ENCODE data around the gene C1orf159. TPM values are rescaled to one million over a fixed set of nuclear protein-coding genes. Genes with fewer than 3 reads are reported as not detected.

Gene C1orf159
- total and polyA plus RNA-seq, 9 of the 15 experiments (the other 6 are each of a cell fraction or from before 2014, with no cell fraction given): 0.28 to 54.9 (median 10.6) TPM

DNA sequence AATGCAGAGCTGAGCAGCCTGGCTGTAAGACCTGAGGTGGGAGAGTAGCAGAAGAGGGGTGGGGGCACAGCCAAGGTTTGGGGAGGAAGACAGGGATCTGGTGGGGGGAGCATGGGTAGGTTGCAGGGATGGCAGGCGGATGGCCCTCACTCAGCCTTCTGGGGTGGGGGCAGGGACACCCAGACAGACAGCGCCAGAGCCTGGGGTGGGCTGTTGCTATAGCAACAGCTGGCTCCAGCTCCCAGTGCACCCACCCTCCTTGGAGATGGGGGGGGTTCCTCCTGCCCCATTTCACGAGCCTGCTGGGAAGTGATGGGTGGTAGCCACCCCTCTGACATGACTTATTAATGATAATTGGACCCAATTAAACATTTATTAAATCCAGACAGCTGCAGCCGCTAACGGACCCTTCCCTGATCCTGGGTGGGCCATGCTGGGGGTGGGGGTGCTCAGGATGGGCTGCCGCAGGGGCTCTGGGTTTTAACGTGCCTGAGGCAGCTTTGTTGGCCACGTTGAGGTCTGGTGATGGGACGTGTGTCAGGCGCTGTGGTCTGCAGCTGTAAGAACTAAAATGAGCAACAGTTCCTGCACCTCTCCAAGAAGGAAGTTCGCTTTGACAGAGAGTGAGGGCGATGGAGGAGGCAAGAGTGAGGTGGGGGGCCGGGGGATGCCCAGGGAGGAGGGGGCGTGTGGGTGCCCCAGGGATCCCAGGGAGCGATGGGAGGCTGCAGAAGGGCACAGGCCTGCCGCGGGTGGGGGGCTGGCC is 76.6 kb downstream of the C1orf159 start:
- no peak overlapping the region for H2AFZ ChIP-seq (ENCODE audit: low read depth, low read length)
- H3K4me2 ChIP-seq (ENCODE audit: insufficient read depth, low read length): no peak overlapping the region
- H3K4me3 ChIP-seq: no peak overlapping the region
- no peaks in the 10 kb centered on the region for H3K9me1 ChIP-seq (ENCODE audit: control insufficient read depth, insufficient read depth, low read length)
- no peak for FAIRE-seq
- DNase-seq (ENCODE audit: extremely low read depth in 1 of 4, low spot score in 3 of 4): no peak
- ChIA-PET POLR2A (interaction anchor here (0.6 to 1.1 kb wide), 3 partner anchors 19 to 129 kb away, joined by 3 to 4 read pairs (median 4); no protein-coding TSS in a partner anchor), CTCF (ENCODE audit: low intra/inter-chr PET ratio) (no interaction called here)
- H3K27me3 ChIP-seq (ENCODE audit: control insufficient read depth in 2 of 2, insufficient read depth in 2 of 2, low read length in 2 of 2): no peaks in the 10 kb centered on the region
- H3K27ac ChIP-seq (ENCODE audit: extremely low read depth, low read depth, low read length): no peak overlapping the region
- no peak for ATAC-seq
- no peaks in the 10 kb centered on the region; the same call in 2 of the 3 replicates for H3K79me2 ChIP-seq (ENCODE audit: control insufficient read depth, insufficient read depth, low read length)
- 79% methylated on average over 10 of the region's 17 CpGs for WGBS (ENCODE audit: insufficient coverage, low coverage, missing lambda C conversion rate)
- peaks cover 8 to 89% of the 10 kb centered on the region in 2 experiments; a peak in 4 of 5 replicates for H3K4me1 ChIP-seq (replicated peaks in 1 of 2; ENCODE audit: control insufficient read depth in 2 of 2, insufficient read depth in 2 of 2, low read length in 2 of 2)
- peaks cover 22% of the 10 kb centered on the region for H4K20me1 ChIP-seq (replicated peaks; ENCODE audit: control insufficient read depth, insufficient read depth, low read length)
- TF ChIP-seq EWSR1 (IDR thresholded peaks at IDR 0.05; ENCODE audit: borderline replicate concordance, low read depth, partially characterized antibody) (no peak), NCOA6 (IDR thresholded peaks at IDR 0.05) (no peak), RFX1 (IDR thresholded peaks at IDR 0.05) (peak; percentile 80; the same call in 1 of the 2 replicates)
- TF ChIP-seq, protein P1, sequence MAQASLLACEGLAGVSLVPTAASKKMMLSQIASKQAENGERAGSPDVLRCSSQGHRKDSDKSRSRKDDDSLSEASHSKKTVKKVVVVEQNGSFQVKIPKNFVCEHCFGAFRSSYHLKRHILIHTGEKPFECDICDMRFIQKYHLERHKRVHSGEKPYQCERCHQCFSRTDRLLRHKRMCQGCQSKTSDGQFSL (CRISPR knock-in tag; IDR thresholded peaks at IDR 0.05): peak; percentile 76; the same call in 1 of the 2 replicates
- TF ChIP-seq, protein P1 (tag; IDR thresholded peaks at IDR 0.05): no peak
- TF ChIP-seq, protein P2, sequence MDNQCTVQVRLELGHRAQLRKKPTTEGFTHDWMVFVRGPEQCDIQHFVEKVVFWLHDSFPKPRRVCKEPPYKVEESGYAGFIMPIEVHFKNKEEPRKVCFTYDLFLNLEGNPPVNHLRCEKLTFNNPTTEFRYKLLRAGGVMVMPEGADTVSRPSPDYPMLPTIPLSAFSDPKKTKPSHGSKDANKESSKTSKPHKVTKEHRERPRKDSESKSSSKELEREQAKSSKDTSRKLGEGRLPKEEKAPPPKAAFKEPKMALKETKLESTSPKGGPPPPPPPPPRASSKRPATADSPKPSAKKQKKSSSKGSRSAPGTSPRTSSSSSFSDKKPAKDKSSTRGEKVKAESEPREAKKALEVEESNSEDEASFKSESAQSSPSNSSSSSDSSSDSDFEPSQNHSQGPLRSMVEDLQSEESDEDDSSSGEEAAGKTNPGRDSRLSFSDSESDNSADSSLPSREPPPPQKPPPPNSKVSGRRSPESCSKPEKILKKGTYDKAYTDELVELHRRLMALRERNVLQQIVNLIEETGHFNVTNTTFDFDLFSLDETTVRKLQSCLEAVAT (IDR thresholded peaks at IDR 0.05): no peak
- BruUV-seq (replicated peaks): no TSS peak
- no peaks in the 10 kb centered on the region for H3K9me3 ChIP-seq (replicated peaks; ENCODE audit: control insufficient read depth, insufficient read depth, low read depth, low read length)
- no peak overlapping the region for H3K9ac ChIP-seq (ENCODE audit: insufficient read depth in 1 of 2, low read depth in 2 of 2, low read length in 2 of 2)
- in situ Hi-C loops (cut with MboI) (no loop called here), intact Hi-C loops (cut with micrococcal nuclease) (no loop called here)
- peaks cover 43% of the 10 kb centered on the region; the same call in 2 of the 3 replicates for H3K36me3 ChIP-seq (ENCODE audit: control insufficient read depth, insufficient read depth, low read length)
